ENCODE data around the gene PRR7. TPM values are rescaled to one million over a fixed set of nuclear protein-coding genes. Genes with fewer than 3 reads are reported as not detected.

The PRR7 gene
- total and polyA plus RNA-seq, 4 donors = 0.17 to 1.4 (median 0.49) TPM

- TF ChIP-seq FOXA2 (IDR thresholded peaks at IDR 0.05) (no peak), ATF3 (IDR thresholded peaks at IDR 0.05) (no peak), NR2F2 (IDR thresholded peaks at IDR 0.05) (no peak), GABPA (IDR thresholded peaks at IDR 0.05 in 1 of 2, conservative IDR thresholded peaks at IDR 0.05 in 1 of 2) (no peak), RAD21 (IDR thresholded peaks at IDR 0.05) (no peak), CTCF (IDR thresholded peaks at IDR 0.05; ENCODE audit: low read depth, low read length, missing input control) (no peak), MAX (IDR thresholded peaks at IDR 0.05) (no peak), HNF4G (IDR thresholded peaks at IDR 0.05) (no peak), ZBTB33 (IDR thresholded peaks at IDR 0.05) (no peak)
- no peaks in the 10 kb centered on the region for H3K9me3 ChIP-seq (ENCODE audit: control insufficient read depth in 4 of 4, low read length in 3 of 4)
- H3K4me1 ChIP-seq (ENCODE audit: control insufficient read depth in 4 of 4, insufficient read depth in 4 of 4, low read length in 3 of 4) = peaks cover 12 to 21% (median 12%) of the 10 kb centered on the region in 4 donors
- no peaks in the 10 kb centered on the region for H3K36me3 ChIP-seq (ENCODE audit: control insufficient read depth in 4 of 4, insufficient read depth in 3 of 4, low read depth in 1 of 4, low read length in 3 of 4)
- no peaks in the 10 kb centered on the region for H3K27me3 ChIP-seq (ENCODE audit: control insufficient read depth in 4 of 4, insufficient read depth in 4 of 4, low read length in 3 of 4)
- no peak overlapping the region for H3K27ac ChIP-seq (ENCODE audit: low read depth in 1 of 2, low read length in 2 of 2)
- no peak overlapping the region for H3K4me3 ChIP-seq (ENCODE audit: low read depth in 1 of 3, low read length in 3 of 3)
- DNase-seq (ENCODE audit: low spot score) = no peak
- no peak overlapping the region for H3K9ac ChIP-seq (ENCODE audit: low read depth in 1 of 2, low read length in 2 of 2)
- 70% methylated on average over 4 of the region's 4 CpGs for WGBS
Observed at GRCh38 chr5:177474846-177475562, 28.4 kb downstream of the PRR7 start.

GRCh38 chr5:177475563-177476427 lies 29.2 kb downstream of the PRR7 start:
- no peak for DNase-seq (ENCODE audit: low spot score)
- 81% methylated on average over 11 of the region's 11 CpGs for WGBS
- H3K9me3 ChIP-seq (ENCODE audit: control insufficient read depth in 4 of 4, low read length in 3 of 4) = no peaks in the 10 kb centered on the region
- H3K4me1 ChIP-seq (ENCODE audit: control insufficient read depth in 4 of 4, insufficient read depth in 4 of 4, low read length in 3 of 4) = peaks cover 12 to 25% (median 15%) of the 10 kb centered on the region in 4 donors
- TF ChIP-seq RAD21 (IDR thresholded peaks at IDR 0.05) = no peak
- no peak for TF ChIP-seq CTCF (IDR thresholded peaks at IDR 0.05; ENCODE audit: low read depth, low read length, missing input control)
- TF ChIP-seq EGR1 (IDR thresholded peaks at IDR 0.05; ENCODE audit: low read depth in 2 of 2) = no peak
- TF ChIP-seq ZBTB33 (IDR thresholded peaks at IDR 0.05) = no peak
- no peak for TF ChIP-seq JUND (IDR thresholded peaks at IDR 0.05)
- no peak for TF ChIP-seq FOXA1 (IDR thresholded peaks at IDR 0.05)
- no peak for TF ChIP-seq HNF4A (conservative IDR thresholded peaks at IDR 0.05)
- TF ChIP-seq RXRA (IDR thresholded peaks at IDR 0.05) = no peak
- no peak for TF ChIP-seq TAF1 (conservative IDR thresholded peaks at IDR 0.05)
- no peak for TF ChIP-seq GABPA (IDR thresholded peaks at IDR 0.05 in 1 of 2, conservative IDR thresholded peaks at IDR 0.05 in 1 of 2)
- TF ChIP-seq REST (IDR thresholded peaks at IDR 0.05) = no peak
- H3K27me3 ChIP-seq (ENCODE audit: control insufficient read depth in 4 of 4, insufficient read depth in 4 of 4, low read length in 3 of 4) = no peaks in the 10 kb centered on the region
- no peak overlapping the region for H3K4me3 ChIP-seq (ENCODE audit: low read depth in 1 of 3, low read length in 3 of 3)
- H3K36me3 ChIP-seq (ENCODE audit: control insufficient read depth in 4 of 4, insufficient read depth in 3 of 4, low read depth in 1 of 4, low read length in 3 of 4) = no peaks in the 10 kb centered on the region
- no peak overlapping the region for H3K9ac ChIP-seq (ENCODE audit: low read depth in 1 of 2, low read length in 2 of 2)
- no peak overlapping the region for H3K27ac ChIP-seq (ENCODE audit: low read depth in 1 of 2, low read length in 2 of 2)

All from liver (tissue), 9 donors.